NCI-H460 (cell line): Measurements from ENCODE around the gene GCM1. TPM values are rescaled to one million over a fixed set of nuclear protein-coding genes. Genes with fewer than 3 reads are reported as not detected.

Experiments
- DNase-seq: peaks from one replicate; pipeline ENCODE4 v3.0.0-alpha.2; 2016; ENCODE audit warnings: low read depth; ENCODE audit errors: extremely low read depth
- total RNA-seq: library from RNA; depleted of rRNA; stranded (reverse); fragments of >200 nt; shearing (Covaris generic); gene quantifications from 2 replicates; pipeline ENCODE4 v1.2.3, GENCODE V29; 2014

GCM1 gene
- total RNA-seq, 1 experiment from 2014 or later = 0.02 TPM

DNA sequence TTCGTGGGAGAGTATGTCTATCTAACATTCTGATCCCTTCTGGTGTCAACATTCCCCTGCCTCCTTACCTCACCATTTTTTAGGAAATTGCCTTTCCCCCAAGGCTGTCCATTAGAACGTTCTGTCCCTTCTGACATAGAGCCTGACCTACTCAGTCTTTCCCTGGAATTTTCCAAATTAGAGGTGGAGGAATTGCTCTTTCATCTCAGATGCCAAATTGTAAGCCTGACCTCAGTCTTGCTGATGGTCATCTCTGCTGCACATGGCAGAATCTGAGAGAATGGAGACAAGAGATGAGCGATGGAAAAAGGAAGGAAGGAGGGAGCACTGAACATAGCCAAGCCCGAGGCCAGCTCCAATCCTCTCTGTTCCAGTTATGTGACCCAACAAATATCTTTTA lies 5.4 kb upstream of the GCM1 start:
- DNase-seq = no peak

DNA sequence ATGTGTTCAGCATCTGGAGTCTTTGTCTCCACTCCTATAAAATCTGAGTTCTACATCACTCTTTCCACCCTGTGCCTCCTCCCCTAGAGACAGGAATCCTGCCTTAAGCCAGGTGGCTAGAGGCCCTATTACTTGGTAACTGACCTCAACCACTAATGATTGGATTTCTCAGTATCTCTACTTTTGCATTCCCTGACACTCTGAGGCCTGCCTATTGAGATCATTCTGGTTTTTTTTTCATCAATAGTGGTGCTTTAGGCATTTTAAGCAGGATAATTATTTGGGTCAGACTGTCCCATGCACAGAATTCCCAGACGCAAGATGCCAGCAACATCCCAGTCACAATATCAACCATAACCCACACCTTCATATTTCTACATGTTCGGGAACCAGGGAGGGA lies 3.9 kb upstream of the GCM1 start:
- no peak for DNase-seq

DNA sequence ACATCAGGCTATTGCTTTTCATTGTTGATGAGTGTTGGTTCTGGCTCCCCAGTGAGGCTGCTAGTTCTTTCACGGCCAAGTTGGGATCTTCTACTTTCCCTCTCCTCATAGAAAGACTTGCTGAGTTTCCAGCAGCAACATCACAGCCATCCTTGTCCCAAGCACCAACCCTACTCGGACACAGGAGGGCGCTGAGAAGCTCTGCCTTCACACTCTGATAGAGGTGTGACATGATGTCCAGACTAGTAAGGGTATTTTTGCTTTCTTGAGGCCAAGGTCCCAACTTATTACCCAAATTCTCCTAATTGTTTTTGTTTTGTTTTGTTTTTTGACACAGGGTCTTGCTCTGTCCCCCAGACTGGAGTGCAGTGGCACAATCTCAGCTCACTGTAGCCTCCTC lies 3.0 kb upstream of the GCM1 start:
- peak; percentile 4 for DNase-seq

DNA sequence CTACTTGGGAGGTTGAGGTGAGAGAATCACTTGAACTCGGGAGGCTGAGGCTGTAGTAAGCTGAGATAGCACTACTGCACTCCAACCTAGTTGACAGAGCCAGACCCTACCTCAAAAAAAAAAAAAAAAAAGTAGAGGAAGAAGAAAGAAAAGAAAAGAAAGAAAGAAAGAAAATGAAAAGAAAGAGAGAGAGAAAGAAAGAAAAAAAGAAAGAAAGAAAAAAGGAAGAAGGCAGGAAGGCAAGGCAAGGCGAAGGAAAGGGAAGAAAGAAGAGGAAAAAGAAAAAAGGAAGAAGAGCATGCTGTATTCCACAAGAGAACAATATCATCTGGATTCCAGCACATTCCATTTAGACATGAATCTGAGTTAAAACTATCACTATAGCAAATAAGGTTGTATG lies 3.8 kb downstream of the GCM1 start:
- DNase-seq = no peak

DNA sequence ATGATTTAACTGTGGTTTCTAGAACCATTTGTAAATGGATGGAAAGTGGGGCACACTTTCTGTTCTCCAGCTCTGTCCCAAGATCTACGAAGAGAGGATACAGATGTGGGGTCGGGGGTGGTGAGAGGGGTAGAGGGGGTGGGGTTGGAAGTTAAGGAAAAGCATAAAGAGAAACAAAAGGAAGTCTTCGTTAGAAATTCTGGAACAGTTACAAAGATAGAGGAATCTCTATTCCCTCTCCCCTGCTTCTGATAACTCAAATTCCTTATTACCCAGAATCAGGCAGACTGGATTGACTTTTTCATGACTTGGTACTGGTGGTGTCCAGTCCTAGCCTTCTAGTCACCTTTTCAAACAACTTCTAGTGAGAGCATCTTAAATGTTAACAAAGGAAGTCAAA lies 4.9 kb downstream of the GCM1 start:
- DNase-seq = no peak

DNA sequence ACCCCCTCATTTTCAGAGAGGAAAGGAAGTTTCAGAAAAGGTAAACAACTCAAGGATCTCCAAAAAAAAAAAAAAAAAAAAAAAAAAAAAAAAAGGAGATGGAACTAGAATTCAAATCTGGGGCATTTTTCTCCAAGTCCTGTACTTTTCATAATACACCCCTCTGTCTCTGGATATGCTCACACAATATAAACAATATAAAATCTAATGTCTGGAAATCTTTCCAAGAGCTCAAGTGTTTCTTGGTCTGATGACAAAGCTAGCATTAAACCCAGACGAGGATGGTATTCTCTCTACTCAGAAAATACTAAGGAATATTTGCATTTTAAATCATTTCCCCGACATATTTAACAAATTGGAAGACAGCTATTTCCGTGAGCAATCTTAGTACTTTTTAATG lies 5.8 kb downstream of the GCM1 start:
- no peak for DNase-seq

DNA sequence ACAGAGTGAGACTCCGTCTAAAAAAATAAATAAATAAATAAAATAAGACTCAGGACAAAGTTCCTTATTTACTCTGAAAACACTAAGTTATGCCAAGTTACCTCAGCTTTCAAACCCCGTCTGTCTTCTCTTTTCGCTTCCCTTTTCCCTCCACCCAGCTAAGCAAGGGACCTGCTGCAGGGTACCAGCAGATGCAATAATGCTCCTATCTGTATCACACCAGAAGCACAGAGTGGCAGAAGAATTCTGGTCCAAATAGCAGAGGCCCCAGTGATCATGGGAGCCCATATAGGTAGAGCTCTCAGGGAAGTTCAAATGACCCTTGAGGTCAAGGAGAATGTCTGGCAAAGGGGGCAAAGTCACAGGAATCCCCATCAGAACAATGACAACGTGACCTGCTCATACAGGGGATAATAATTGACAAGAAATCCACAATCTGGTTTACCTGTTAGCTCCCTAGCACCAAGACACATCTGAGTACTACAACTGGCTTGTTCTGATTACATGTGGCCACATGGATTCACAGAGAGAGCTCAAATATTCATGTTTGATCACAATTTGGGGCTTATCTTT lies 8.7 kb downstream of the GCM1 start:
- no peak for DNase-seq

DNA sequence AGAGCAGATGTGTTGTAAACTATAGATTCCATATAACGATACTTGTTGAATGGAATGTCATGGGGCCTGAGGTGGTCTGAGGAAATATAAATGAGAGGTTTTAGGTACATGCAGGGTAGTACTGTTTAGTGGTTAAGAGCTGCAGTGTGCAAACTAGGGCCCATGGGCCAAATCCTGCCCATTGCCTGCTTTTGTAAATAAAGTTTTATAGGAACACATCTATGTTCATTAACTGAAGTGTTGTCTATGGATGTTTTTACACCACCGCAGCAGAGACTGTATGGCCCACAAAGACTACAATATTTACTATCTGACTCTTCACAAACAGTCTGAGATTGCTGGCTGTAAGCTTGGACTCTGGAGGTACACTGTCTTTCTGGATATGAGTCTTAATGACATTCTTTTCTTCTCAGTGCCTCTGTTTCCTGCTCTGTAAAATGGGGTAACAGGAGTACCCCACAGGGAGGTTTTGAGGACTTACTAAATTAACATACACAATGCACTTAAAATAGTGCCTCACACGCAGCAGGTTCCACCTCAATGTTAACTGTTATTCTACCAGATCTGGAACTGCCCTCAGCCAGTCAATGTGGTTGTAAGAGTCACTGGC lies 12.5 kb downstream of the GCM1 start:
- no peak for DNase-seq

DNA sequence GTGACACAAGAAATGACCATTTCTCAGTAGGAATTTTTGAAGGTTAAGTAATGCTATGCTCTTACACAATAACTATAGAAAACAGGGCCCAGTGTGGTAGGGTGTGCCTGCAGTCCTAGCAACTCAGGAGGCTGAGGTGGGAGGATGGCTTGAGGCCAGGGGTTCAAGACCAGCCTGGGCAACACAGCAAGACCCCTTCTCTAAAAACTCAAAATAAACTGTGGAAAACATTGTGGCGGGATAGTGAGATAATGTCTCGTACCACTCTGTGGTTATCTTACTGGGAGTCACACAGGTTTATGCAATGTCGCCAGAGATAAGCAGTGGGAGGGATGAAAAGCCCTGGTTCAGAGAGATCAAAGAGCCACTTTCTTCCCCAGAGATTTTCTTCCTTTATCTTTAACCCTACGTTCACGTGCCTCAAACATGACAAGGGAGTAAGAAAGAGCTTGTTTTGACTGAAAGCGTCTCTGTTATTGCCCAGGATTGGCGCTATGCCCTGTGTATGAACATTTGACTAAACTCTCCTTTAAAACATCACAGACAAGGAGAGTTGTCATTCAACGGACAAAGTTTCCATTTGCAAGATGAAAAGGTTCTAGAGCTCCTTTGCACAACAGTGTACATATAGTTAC lies 13.9 kb downstream of the GCM1 start:
- no peak for DNase-seq

DNA sequence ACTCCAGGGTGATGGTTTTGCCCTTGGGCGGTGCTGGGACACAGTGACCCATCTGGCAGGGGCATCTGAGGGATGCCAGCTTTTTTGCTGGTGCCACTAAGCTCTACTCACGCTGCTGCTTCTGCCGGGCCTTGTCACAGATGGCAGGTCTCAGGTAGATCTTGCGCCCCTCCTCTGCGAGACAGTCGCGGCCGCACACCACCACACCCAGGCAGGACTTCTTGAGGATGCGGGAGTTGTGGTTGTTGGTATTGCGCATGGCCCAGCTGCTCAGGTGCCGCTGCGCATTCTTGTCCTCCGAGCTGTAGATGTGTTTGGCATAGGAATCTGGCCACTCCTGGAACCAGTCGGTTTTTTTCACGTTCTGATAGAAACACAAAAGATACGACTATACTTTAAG lies 14.7 kb downstream of the GCM1 start:
- DNase-seq = no peak

DNA sequence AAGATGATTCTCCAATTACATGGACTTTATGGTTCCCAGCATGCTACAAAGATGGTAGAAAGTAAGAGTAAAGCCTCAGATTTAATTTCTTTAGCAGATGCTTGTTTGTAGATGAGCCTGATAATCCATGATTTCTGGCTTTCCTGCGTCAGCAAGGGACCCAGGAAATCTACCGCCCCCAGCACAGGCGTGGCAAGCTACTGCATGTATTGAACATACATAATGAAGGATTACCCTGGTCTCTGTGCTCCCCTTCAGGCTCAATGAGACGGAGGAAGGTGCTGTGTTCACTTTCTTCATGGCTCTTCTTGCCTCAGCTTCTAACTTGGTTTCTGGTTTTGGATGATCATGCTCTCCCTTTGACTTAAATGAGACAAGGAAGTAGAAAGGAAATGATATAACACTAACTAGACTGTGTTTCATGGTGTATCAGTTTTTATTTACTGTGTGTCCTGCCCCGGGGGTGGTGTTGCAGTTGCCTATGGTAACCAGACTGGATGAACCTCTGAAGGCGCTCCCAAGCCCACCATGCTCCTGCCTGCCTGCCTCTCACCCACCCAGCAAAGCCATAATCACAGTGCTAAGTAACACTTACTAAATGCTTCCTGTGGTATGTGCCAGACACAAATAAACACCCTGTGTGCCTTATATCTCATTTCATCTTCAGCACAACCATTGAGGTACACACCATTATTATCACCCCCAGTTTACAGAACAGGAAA lies 17.9 kb downstream of the GCM1 start:
- no peak for DNase-seq

DNA sequence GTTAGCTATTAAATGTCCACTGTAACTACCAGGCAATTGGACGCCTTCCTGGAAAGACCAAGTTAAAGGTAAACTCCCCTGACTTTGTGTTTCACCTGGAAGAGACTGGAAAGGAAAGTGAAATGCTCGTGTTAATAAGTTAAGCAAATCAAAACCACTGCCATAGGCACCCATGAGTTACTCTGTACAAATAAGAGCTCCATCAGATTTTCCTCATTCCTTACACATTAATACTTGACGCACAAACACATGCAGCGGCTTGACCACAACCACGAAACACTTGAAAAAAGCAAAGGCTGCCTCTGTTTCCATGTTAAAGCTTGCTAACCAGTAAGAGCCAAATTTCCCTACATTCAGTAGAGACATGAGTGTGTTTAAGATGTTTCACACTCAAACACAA lies 19.8 kb downstream of the GCM1 start:
- DNase-seq = no peak

DNA sequence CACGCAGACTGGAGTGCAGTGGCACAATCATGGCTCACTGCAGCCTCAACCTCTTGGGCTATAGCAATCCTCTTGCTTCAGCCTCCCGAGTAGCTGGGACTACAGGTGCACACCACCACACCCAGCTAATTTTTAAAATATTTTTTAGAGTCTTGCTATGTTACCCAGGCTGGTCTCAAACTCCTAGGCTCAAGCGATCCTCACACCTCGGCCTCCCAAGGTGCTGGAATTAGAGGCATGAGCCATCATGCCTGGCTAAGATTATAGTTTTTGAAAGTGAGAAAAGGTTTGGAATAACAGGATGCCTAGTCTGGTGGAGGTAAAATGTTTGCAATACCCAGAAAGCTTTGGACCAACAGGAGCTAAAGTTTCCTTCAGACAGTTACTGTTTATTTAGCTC lies 23.4 kb downstream of the GCM1 start:
- DNase-seq = no peak

DNA sequence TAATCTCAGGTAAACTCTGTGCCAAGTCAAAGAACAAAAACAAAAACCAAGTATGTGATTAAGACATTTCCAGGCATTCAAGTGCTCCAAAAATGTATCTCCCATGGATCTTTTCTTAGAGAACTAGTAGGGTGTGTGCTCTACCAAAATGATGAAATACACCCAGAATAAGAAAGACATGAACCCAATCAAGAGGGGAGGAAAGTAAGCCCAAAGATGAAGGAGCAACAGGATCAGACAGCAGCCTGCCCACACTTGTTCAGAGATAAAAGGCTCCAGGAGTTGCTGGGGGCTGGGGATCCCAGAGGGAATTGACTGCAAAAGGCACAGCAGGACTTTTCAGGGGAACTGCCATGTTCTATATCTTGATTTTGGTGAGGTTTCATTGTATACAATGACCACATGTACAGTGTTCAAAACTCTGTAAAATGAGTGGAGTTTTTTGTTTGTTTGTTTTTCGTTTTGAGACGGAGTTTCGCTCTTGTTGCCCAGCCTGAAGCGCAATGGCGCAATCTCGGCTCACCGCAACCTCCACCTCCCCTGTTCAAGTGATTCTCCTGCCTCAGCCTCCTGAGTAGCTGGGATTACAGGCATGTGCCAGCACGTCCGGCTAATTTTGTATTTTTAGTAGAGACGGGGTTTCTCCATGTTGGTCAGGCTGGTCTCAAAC lies 24.4 kb downstream of the GCM1 start:
- DNase-seq = no peak

DNA sequence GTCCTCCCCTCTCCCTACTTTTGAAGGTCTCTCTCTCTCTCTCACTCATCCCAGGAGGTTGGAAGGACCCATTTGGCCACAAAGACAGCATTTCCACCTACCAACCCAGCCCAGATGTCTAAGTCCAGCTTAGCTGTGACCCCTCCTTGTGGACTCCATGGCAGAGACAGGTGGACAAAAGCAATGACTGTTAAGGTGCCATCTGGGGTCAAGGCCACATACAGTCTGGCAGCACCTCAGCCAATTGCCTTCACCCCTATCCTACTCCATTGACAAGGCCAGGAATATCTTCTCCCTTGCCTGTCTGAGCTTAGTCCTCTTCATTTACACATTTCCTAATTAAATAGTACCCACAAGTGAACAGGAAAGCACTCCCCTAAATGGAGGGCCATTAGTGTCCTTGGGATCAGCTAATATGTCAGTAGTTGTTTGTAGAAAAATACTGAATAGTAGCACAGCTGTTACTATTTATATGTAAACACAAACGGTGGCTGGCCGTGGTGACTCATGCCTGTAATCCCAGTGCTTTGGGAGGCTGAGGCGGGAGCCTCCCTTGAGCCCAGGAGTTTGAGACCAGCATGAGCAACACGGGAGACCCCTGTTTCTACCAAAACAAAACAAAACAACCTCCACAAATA lies 28.8 kb downstream of the GCM1 start:
- peak; percentile 19 for DNase-seq

DNA sequence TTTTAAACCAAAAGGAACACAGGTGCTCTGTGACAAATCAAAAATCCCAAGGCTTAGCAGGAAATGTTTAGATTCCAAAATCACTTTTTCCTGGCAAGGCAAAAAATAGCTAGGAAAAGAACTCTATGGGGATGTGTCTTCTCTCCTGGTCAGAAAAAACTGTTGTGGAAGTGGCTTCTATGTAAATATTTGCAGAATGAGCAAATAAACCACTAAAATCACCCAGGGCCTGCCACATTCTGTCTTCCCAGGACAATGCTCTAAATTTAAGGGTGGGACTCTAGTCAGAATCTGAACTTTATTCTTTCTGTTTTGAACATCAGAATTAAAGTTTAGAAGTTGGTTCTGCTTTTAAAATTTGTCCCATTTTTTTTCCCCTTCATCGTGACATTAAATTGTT lies 29.3 kb downstream of the GCM1 start:
- no peak for DNase-seq

DNA sequence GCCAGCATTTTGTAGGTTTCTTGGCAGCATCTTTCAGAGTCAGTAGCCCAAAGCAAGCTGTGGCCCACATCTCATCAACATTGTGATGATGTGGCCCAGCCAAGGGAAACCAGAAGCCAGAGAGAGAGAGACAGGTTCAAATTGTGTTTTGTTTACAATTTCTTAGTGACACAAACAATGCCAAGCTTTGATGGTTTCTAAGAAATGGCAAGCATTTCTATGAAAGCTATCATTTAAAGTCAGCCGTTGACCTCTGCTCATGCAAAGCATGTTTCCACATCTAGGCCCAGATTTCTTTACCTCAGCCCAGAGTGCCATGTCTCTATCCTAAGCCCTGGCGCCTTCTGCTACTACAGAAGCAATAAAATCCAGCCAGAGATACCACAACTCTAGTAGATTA lies 32.9 kb downstream of the GCM1 start:
- DNase-seq = no peak

DNA sequence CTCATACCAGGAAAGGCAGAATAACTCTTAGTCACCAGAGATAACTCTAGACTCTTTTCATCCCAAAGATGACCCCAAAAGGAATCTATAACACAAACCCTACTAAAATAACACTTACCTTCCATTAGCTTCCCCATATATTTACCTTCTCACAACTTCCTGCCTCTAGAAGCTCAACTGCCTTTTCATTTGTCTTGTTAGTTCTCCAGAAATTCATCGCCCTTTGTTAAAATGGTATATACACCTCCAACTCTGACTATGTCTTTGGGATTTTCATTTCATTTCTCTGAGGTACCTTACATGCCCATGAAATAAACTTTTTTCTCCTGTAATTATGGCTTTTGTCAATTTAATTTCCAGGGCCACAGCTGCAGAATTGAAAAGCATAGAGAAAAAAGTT lies 33.5 kb downstream of the GCM1 start:
- DNase-seq = no peak

DNA sequence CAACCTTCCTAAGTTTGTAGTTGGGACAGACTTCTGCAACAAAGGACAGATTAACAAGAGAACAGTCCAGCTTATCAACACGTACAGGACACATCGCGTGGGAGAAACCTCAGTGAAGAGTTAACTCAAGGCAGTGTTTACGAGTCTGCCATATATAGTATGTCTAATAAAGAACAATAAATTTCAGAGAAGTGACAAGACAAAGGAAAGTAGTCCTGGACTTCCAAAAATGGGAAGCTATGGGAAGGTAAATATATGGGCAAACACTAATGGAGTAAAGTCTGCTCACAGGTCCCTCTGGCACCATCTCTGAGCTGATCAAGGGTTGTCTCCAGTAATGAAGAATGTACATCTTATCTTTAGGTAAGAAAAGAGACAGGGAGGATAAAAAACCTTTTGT lies 34.9 kb downstream of the GCM1 start:
- no peak for DNase-seq

DNA sequence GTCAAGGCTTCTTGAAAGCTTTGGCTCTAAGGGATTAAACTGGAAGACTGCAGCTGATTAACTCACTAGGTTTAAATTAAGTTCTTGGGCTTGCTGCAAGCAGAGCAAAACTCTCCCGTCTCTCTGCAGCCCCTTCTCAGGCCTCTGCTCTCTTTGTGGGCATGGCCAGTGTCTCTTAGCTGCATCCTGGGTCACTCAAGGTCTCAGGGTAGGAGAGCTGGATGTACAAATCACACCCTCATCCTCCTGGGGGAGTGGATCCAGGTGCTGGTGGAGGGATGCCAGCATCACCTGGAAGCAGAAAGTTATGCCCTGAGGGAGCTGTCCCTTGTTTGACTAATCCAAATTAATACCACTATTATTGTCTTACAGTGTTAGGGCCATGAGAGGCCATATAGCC lies 35.8 kb downstream of the GCM1 start:
- DNase-seq = no peak

DNA sequence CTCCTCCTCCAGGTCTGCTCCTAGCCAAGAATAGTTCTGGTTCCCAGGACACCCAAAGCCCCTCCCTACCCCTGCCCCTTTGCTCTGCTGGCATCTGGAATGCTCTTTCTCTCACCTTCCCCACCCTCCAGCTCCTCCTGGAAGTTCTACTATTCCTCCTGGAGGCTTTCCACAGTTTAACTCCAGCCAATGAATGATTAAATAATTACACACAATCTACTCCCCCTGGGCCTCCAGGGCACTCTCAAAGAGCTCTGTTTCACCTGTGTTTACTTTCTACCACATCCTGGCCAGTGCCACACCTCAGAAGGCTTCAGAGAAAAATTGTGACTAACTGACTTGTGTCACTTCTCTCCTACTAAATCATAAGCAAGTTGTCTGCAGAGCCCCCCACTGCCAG lies 36.2 kb downstream of the GCM1 start:
- DNase-seq = no peak
